Measurements from ENCODE around the gene NLRP6.

- TF ChIP-seq CTCF (IDR thresholded peaks at IDR 0.05) = peak in 2 of 6 experiments; percentile 7 to 39
- peak in 2 of 4 donors; percentile 13 to 32 for TF ChIP-seq POLR2A (IDR thresholded peaks at IDR 0.05)
Observed at GRCh38 chr11:269146-269890, 8.9 kb upstream of the NLRP6 start.

Data from esophagus squamous epithelium (tissue), 4 donors.